Prostate gland (tissue), 2 donors: ENCODE data around the gene CACNA1D. TPM values are rescaled to one million over a fixed set of nuclear protein-coding genes. Genes with fewer than 3 reads are reported as not detected.

Experiments
- DNase-seq: peaks from one replicate; pipeline ENCODE4 v3.0.0-alpha.2; 2019; ENCODE audit warnings: low spot score
- H3K27ac ChIP-seq, 2 donors: fragments of 200-600 bp; sonication (generic); 2 replicates each; pipeline ENCODE4 v1.5.1; 2017 to 2019
- H3K27me3 ChIP-seq: fragments of 200-600 bp; sonication (generic); replicated peaks from 2 replicates; pipeline ENCODE4 v1.5.1; 2019; ENCODE audit not compliant: insufficient read depth
- H3K36me3 ChIP-seq, 2 donors: fragments of 200-600 bp; sonication (generic); 1 replicate in 1 of 2; 2 replicates in 1 of 2; pipeline versions ENCODE4 v1.5.1 to v1.8.1; 2017 to 2019
- H3K4me1 ChIP-seq: fragments of 200-600 bp; sonication (generic); replicated peaks from 2 replicates; pipeline ENCODE4 v1.5.1; 2019
- H3K4me3 ChIP-seq, 2 donors: fragments of 200-600 bp; sonication (generic); 2 replicates each; pipeline ENCODE4 v1.5.1; 2017 to 2019
- H3K9me3 ChIP-seq: fragments of 200-600 bp; sonication (generic); 2 replicates; pipeline ENCODE4 v1.5.1; 2017
- POLR2A ChIP-seq: fragments of 450-650 bp; IDR thresholded peaks from one replicate; pipeline ENCODE4 v1.6.1; 2016; ENCODE audit warnings: antibody characterized with exemption, mild to moderate bottlenecking
- POLR2AphosphoS5 ChIP-seq: sonication (generic); formaldehyde crosslinking; IDR thresholded peaks from one replicate; pipeline ENCODE4 v1.6.1; 2017; ENCODE audit warnings: antibody characterized with exemption
- WGBS: methylation state at CpG from one replicate; pipeline ENCODE4 v1.1.5; 2018; 5-methylcytosine and 5-hydroxymethylcytosine counted together
- intact Hi-C: fragments of 100-400 bp; cut with DNase I; formaldehyde crosslinking; loops from one replicate; pipeline ENCODE4 v1.14.2; 2022
- total RNA-seq, 2 donors: library from RNA; depleted of rRNA; stranded (reverse); fragments of >200 nt; gene quantifications; one replicate each; pipeline ENCODE4 v1.1.0, GENCODE V29; 2016
- TF ChIP-seq, protein P1 (sequence below), 4 experiments: fragments of 200-600 bp in 2 of 4; fragments of 450-650 bp in 2 of 4; sonication (generic) in 2 of 4; IDR thresholded peaks; 1 replicate in 3 of 4; 2 replicates in 1 of 4; pipeline ENCODE4 v1.5.1; 2016 to 2019; ENCODE audit warnings: antibody characterized with exemption in 4 of 4, mild to moderate bottlenecking in 2 of 4, moderate library complexity in 2 of 4

The CACNA1D gene
- total RNA-seq, 2 donors from 2014 or later: 15.5 to 45.1 TPM

DNA sequence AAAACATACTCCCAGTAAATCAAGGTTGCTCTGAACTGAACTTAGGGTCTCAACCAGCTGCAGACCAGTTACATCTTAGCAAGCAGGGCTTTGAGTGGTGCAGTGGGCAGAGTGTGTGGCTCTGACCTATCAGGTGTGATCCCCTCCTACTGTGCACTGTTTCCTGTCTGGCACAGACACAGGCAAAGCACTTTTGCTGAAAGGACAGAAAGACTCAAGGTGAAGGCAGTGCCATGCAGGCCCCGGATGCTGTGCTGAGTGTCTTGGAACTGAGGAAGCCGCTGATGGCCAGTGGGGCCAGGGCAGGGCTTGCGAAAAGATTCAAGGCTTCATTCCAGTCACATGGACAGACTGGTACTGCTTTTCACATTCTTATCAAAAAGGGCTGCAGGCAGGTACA, 85.2 kb downstream of the CACNA1D start:
- 96% methylated on average over 3 of the region's 3 CpGs for WGBS
- no peak overlapping the region for H3K4me3 ChIP-seq
- intact Hi-C loops: no loop called here

DNA sequence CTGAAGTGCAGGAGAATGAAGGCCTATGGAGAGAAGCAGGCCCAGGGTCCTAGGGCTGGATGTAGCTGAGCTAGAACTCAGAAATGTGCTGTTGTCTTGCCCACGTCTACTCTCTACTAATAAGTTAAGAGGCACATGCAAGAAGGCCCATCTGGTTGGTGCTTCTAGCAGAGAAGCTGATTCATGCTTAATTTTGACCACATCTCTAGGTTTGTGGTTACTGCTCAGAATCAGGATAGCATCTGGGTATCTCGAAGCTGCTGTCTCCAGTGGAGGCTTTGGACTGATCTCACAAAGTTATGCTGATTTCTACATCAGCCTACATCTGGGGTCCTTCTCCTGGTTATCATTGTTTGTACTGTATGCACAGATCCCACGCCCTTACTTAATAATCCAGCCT, 87.3 kb downstream of the CACNA1D start:
- Histone ChIP-seq H3K27me3 (no peaks in the 10 kb centered on the region), H3K4me3 (no peak overlapping the region), H3K4me1 (no peaks in the 10 kb centered on the region), H3K9me3 (no peaks in the 10 kb centered on the region), H3K36me3 (no peaks in the 10 kb centered on the region), H3K27ac (no peak overlapping the region)
- intact Hi-C loops: no loop called here
- TF ChIP-seq POLR2A (no peak), POLR2AphosphoS5 (no peak)
- TF ChIP-seq, protein P1, sequence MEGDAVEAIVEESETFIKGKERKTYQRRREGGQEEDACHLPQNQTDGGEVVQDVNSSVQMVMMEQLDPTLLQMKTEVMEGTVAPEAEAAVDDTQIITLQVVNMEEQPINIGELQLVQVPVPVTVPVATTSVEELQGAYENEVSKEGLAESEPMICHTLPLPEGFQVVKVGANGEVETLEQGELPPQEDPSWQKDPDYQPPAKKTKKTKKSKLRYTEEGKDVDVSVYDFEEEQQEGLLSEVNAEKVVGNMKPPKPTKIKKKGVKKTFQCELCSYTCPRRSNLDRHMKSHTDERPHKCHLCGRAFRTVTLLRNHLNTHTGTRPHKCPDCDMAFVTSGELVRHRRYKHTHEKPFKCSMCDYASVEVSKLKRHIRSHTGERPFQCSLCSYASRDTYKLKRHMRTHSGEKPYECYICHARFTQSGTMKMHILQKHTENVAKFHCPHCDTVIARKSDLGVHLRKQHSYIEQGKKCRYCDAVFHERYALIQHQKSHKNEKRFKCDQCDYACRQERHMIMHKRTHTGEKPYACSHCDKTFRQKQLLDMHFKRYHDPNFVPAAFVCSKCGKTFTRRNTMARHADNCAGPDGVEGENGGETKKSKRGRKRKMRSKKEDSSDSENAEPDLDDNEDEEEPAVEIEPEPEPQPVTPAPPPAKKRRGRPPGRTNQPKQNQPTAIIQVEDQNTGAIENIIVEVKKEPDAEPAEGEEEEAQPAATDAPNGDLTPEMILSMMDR (IDR thresholded peaks at IDR 0.05): no peak
- no peak for DNase-seq
- 90% methylated on average over 3 of the region's 3 CpGs for WGBS

More for the DNA sequence above, 85.2 kb downstream of the CACNA1D start:
- no peaks in the 10 kb centered on the region for H3K4me1 ChIP-seq
- H3K9me3 ChIP-seq: no peaks in the 10 kb centered on the region
- no peaks in the 10 kb centered on the region for H3K36me3 ChIP-seq
- DNase-seq: no peak
- TF ChIP-seq POLR2AphosphoS5 (no peak), POLR2A (no peak)
- TF ChIP-seq, protein P1 (IDR thresholded peaks at IDR 0.05): no peak
- no peaks in the 10 kb centered on the region for H3K27me3 ChIP-seq
- H3K27ac ChIP-seq: no peak overlapping the region

DNA sequence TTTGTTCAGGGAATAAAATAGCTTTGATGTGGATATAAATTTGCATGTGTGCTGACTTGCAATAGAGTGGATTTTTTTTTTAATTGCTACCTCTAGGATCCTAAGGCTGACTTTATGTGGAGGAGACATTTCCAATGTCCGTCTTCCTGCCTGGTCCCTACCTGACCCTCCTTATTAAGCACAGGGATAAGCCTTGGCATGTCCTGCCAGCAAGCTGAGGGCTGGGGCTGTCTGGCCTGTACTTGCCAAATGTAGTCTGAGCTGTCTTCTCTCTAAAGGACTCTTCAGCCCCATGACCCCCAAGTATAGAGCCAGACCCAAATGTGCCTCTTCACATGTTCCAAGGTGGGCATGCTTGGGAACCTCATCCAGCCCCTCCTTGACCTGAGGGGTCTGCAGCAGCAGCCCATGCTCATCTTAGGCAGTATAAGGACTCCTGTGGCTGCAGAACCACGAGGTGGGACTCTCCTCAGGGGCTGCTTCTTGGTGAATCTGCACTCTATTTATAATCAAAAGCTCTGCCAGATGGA, 88.8 kb downstream of the CACNA1D start:
- H3K4me1 ChIP-seq: no peaks in the 10 kb centered on the region
- WGBS: 60% methylated on average over 2 of the region's 2 CpGs
- intact Hi-C loops: no loop called here

DNA sequence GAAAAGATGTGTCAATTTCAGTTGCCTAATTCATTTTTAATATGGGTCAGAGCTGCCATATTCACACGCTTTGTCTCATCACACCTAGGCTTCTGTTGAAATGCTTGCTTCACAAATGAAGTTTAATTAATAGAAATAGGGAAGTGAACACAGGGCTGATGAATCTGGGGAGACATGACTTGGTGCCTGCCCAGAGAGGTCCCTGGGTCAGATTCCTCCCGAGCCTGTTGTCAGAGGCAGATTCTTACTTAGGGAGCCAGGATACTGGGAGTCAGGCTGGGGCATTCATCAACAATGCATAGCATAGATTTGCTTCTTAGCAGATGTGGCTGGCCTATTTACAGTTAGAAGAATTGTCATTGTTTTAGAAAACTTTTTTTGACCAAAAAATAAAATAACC, 90.6 kb downstream of the CACNA1D start:
- 82% methylated on average over 2 of the region's 2 CpGs for WGBS
- no peaks in the 10 kb centered on the region for H3K36me3 ChIP-seq
- H3K27me3 ChIP-seq: no peaks in the 10 kb centered on the region
- intact Hi-C loops: no loop called here
- TF ChIP-seq POLR2A: no peak
- TF ChIP-seq, protein P1 (IDR thresholded peaks at IDR 0.05): no peak
- no peak for TF ChIP-seq POLR2AphosphoS5
- no peak overlapping the region for H3K4me3 ChIP-seq
- DNase-seq: no peak
- H3K4me1 ChIP-seq: no peaks in the 10 kb centered on the region
- H3K9me3 ChIP-seq: no peaks in the 10 kb centered on the region
- no peak overlapping the region for H3K27ac ChIP-seq

More for the DNA sequence above, 88.8 kb downstream of the CACNA1D start:
- H3K4me3 ChIP-seq: no peak overlapping the region
- no peaks in the 10 kb centered on the region for H3K36me3 ChIP-seq
- DNase-seq: no peak
- H3K27me3 ChIP-seq: no peaks in the 10 kb centered on the region
- H3K27ac ChIP-seq: no peak overlapping the region
- TF ChIP-seq POLR2A (no peak), POLR2AphosphoS5 (no peak)
- TF ChIP-seq, protein P1 (IDR thresholded peaks at IDR 0.05): no peak
- no peaks in the 10 kb centered on the region for H3K9me3 ChIP-seq

DNA sequence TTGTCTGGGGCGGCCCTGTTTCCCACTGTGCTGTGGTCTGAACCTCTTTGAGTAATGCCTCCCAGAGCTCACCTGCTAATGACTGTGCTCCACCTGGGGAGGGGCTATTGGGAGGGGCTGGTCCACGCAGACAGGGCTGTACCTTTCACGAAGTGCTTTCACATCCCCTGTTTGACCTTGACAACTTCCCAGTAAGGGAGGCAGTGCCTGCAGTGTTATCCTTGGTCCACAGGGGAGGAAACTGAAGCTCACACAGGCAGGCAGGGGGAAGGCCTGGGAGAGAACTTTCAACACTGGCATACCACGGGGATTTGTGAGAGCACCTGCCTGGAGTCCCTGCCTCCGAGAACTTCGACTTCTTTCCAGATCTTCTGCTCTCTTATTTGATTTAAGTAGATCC, 91.2 kb downstream of the CACNA1D start:
- Histone ChIP-seq H3K27ac (no peak overlapping the region), H3K4me3 (no peak overlapping the region), H3K9me3 (no peaks in the 10 kb centered on the region), H3K27me3 (no peaks in the 10 kb centered on the region), H3K36me3 (no peaks in the 10 kb centered on the region), H3K4me1 (no peaks in the 10 kb centered on the region)
- intact Hi-C loops: no loop called here
- TF ChIP-seq POLR2A: no peak
- TF ChIP-seq, protein P1 (IDR thresholded peaks at IDR 0.05): no peak
- no peak for TF ChIP-seq POLR2AphosphoS5
- no peak for DNase-seq
- 94% methylated on average over 6 of the region's 6 CpGs for WGBS
